ENCODE measurements around the gene GALE. TPM values are rescaled to one million over a fixed set of nuclear protein-coding genes. Genes with fewer than 3 reads are reported as not detected.
A peak's percentile ranks its signal among the peaks of the same experiment; 100 is the strongest.
"Not testable (repeated sequence)": the region's sequence is repeated elsewhere in the genome, so short reads cannot be mapped to it uniquely, and the experiment has no call there.

The GALE gene
- 17.7 TPM for polyA plus RNA-seq (2013, experiment 1 of 2)
- 20.5 TPM for polyA plus RNA-seq (2013, experiment 2 of 2)

DNA sequence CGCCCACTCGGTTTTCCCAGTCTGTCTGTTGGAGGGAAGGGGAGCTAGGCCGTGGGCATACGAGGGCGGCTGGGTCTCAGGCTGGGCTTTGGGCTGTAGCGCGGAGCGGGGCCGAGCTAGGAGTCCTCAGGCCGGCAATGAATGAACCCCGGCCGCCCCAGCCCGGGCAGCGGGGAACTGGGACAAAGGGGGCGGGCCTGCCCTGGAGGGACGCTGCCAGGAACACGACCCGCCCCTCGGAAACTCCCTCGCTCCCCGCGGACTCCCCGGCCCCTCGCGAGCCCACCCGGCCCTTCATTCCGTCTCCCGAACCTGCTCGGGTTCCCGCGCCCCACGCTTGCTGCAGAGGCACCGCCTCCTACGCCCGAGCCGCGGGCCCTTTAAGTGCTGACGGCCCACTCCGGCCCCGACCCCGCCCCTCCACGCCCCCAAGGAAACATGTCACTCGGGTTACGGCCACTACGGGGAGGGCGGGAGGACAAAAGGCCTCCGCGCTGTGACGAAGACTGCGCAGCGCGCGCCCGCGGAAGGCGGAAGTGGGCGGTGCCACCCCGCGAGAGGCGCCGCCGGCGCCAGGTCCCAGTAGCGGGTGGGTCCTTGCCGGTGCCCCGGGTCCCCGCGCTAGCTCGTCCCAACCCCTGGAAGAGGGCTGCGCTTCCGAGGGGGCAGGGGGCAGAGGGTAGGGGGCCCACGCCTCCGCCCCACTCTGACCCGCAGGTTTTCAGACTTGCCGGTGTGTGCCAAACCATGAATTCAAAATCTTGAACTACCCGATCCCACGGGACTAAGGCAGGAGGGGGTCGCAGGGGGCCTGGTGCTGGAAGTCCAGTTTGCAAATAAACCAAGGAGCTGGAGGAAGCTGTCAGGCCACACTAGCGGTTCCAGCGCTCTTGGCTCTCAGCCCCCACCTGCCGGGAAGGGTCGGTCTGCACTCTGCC lies at the start of gene GALE:
Gene GALE, minus strand, starts transcription at position 355 of the 938 bp plus-strand sequence. CDS start 1,747 bp downstream, outside the sequence.
- no peaks in the 10 kb centered on the region for H3K9me3 ChIP-seq (ENCODE audit: insufficient read depth, low read depth, low read length)
- H3K9ac ChIP-seq (ENCODE audit: low read depth, low read length) = peak within 1 kb of the TSS; percentile 84
- peaks cover 13% of the 10 kb centered on the region for H3K27me3 ChIP-seq (ENCODE audit: insufficient read depth, low read length)
- H3K4me1 ChIP-seq (ENCODE audit: insufficient read depth, low read length) = peaks cover 7% of the 10 kb centered on the region
- WGBS = under 1% methylated on average over 82 of the region's 82 CpGs
- peaks cover 30% of the 10 kb centered on the region for H3K36me3 ChIP-seq (ENCODE audit: insufficient read depth, low read length)
- H3K4me3 ChIP-seq (ENCODE audit: low read length) = peak within 1 kb of the TSS; percentile 72
- peak within 1 kb of the TSS; percentile 72 for H3K27ac ChIP-seq (ENCODE audit: low read depth, low read length)

DNA sequence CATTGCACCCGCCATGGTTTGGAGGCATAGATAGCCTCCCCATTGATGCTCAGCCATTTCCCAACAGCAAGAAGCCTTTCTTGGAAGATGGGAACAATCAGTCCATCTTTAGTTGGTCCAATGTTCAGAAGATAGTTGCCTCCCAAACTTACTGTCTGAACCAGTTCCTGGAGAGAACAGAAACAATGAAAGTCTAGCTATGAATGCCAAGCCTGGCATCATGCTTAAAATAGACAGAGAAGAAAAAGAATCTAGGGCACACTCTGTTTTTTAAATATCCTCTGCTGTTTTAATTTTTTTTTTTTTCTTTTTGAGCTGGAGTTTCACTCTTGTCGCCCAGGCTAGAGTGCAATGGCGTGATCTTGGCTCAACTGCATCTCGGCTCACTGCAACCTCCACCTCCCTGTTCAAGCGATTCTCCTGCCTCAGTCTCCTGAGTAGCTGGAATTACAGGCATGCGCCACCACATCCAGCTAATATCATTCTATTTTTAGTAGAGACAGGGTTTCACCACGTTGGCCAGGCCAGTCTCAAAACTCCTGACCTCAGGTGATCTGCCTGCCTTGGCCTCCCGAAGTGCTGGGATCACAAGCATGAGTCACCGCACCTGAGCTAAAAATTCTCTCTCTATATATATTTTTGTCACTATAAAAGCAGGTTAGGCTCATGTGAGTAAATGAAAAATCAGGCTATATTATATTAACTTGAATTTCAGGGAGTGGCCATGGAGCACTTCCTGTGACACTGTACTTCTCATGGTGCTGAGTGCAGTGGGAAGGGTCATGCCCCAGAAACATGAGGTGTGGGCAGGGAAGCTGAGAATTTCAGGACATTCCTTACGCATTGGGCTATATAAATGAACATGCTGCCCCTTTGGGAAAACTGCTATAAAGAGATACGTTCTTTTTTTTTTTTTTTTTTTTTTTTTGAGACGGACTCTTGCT lies 48.4 kb upstream of the GALE start:
- H3K27ac ChIP-seq (ENCODE audit: low read depth, low read length) = no peak overlapping the region
- H3K4me3 ChIP-seq (ENCODE audit: low read length) = no peak overlapping the region
- WGBS = 89% methylated on average over 11 of the region's 12 CpGs
- no peaks in the 10 kb centered on the region for H3K4me1 ChIP-seq (ENCODE audit: insufficient read depth, low read length)
- H3K9ac ChIP-seq (ENCODE audit: low read depth, low read length) = no peak overlapping the region
- no peaks in the 10 kb centered on the region for H3K36me3 ChIP-seq (ENCODE audit: insufficient read depth, low read length)
- 0 out of 2 replicates have a peak, but pooled peaks cover 5% of the 10 kb centered on the region for H3K9me3 ChIP-seq (ENCODE audit: insufficient read depth, low read depth, low read length)
- no peaks in the 10 kb centered on the region for H3K27me3 ChIP-seq (ENCODE audit: insufficient read depth, low read length)

DNA sequence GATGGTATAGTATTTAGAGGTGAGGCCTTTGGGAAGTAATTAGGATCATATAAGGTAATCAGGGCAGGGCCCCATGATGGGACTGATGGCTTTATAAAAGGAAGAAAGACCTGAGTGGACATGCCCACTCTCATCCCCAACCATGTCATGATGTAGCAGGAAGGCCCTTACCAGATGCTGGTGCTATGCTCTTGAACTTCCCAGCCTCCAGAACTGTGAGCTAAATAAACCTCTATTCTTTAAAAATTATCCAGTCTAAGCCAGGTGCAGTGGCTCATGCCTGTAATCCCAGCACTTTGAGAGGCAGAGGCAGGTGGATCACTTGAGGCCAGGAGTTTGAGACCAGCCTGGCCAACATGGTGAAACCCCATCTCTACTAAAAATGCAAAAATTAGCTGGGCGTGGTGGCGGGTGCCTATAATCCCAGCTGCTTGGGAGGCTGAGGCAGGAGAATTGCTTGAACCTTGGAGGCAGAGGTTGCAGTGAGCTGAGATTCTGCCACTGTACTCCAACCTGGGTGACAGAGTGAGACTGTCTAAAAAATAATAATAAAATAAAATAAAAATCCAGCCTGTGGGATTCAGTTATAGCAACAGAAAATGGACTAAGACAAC lies 47.0 kb upstream of the GALE start:
- H3K27me3 ChIP-seq (ENCODE audit: insufficient read depth, low read length); H3K4me1 ChIP-seq (ENCODE audit: insufficient read depth, low read length); H3K36me3 ChIP-seq (ENCODE audit: insufficient read depth, low read length); H3K9ac ChIP-seq (ENCODE audit: low read depth, low read length); H3K9me3 ChIP-seq (ENCODE audit: insufficient read depth, low read depth, low read length); H3K4me3 ChIP-seq (ENCODE audit: low read length); H3K27ac ChIP-seq (ENCODE audit: low read depth, low read length): not testable (repeated sequence)
- 94% methylated on average over 2 of the region's 2 CpGs for WGBS

DNA sequence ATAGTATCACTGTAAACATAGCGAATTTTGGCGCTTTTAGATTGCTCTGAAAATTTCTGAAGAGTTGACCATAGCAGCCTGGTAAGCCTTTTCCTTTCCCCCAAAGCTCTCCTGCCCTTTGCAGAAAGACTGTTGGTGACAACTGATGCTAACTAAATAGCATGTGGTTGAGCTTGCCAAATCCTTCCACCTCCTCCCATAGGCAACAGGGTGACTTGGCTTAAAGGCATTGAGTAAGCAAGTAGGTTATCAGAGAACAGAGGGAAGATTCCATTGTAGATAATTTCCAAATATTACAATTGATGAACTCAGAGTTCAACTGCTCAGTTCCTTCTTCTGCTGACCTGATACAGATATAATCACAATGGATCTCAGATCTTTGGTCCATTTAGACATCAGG lies 44.6 kb upstream of the GALE start:
- H3K27me3 ChIP-seq (ENCODE audit: insufficient read depth, low read length) = peaks cover 3% of the 10 kb centered on the region; the same call in 1 of the 2 replicates
- H3K27ac ChIP-seq (ENCODE audit: low read depth, low read length) = no peak overlapping the region
- 0 out of 2 replicates have a peak, but pooled peaks cover 4% of the 10 kb centered on the region for H3K9me3 ChIP-seq (ENCODE audit: insufficient read depth, low read depth, low read length)
- 100% methylated on average over 2 of the region's 2 CpGs for WGBS
- H3K9ac ChIP-seq (ENCODE audit: low read depth, low read length) = no peak overlapping the region
- no peak overlapping the region for H3K4me3 ChIP-seq (ENCODE audit: low read length)
- no peaks in the 10 kb centered on the region for H3K36me3 ChIP-seq (ENCODE audit: insufficient read depth, low read length)
- H3K4me1 ChIP-seq (ENCODE audit: insufficient read depth, low read length) = no peaks in the 10 kb centered on the region

DNA sequence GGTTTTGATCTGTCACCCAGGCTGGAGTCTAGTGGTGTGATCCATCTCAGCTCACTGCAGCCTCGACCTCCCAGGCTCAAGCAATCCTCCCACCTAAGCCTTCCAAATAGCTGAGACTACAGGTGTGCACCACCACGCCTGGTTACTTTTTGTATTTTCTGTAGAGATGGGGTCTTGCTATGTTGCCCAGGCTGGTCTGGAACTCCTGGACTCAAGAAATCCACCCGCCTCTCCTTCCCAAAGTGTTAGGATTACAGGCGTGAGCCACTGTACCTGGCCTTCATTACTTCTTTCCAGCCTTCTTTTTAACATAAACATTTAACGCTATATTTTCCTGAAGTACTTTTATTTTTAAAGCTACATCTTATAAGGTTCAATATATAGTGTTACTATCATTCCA lies 43.1 kb upstream of the GALE start:
- no peaks in the 10 kb centered on the region for H3K36me3 ChIP-seq (ENCODE audit: insufficient read depth, low read length)
- no peak overlapping the region for H3K4me3 ChIP-seq (ENCODE audit: low read length)
- H3K4me1 ChIP-seq (ENCODE audit: insufficient read depth, low read length) = no peaks in the 10 kb centered on the region
- 0 out of 2 replicates have a peak, but pooled peaks cover 4% of the 10 kb centered on the region for H3K9me3 ChIP-seq (ENCODE audit: insufficient read depth, low read depth, low read length)
- H3K9ac ChIP-seq (ENCODE audit: low read depth, low read length) = no peak overlapping the region
- 83% methylated on average over 5 of the region's 5 CpGs for WGBS
- H3K27me3 ChIP-seq (ENCODE audit: insufficient read depth, low read length) = peaks cover 6% of the 10 kb centered on the region; the same call in 1 of the 2 replicates
- H3K27ac ChIP-seq (ENCODE audit: low read depth, low read length) = no peak overlapping the region

DNA sequence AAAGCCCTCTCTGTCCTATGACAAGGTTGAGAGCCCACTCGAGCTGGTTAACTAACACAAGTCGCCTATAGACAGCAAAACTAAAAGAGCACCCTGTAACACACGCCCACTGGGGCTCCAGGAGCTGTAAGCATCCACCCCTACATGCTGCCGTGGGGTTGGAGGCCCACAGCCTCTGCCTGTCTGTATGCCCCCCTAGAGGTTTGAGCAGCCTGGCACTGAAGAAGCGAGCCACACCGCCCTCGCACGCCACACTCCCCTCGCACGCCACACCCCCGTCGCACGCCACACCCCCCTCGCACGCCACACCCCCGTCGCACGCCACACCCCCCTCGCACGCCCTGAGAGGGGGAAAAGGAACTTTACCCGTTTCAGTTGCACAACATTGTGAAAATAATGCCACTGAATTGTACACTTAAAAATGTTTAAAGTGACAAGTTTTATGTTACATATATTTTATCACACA lies 37.9 kb upstream of the GALE start:
- Histone ChIP-seq H3K9me3 (ENCODE audit: insufficient read depth, low read depth, low read length) (no peaks in the 10 kb centered on the region), H3K27ac (ENCODE audit: low read depth, low read length) (no peak overlapping the region), H3K27me3 (ENCODE audit: insufficient read depth, low read length) (peaks cover 25% of the 10 kb centered on the region), H3K9ac (ENCODE audit: low read depth, low read length) (no peak overlapping the region), H3K36me3 (ENCODE audit: insufficient read depth, low read length) (no peaks in the 10 kb centered on the region), H3K4me3 (ENCODE audit: low read length) (peak overlapping the region; percentile 56), H3K4me1 (ENCODE audit: insufficient read depth, low read length) (no peaks in the 10 kb centered on the region)
- WGBS = 3% methylated on average over 10 of the region's 21 CpGs

DNA sequence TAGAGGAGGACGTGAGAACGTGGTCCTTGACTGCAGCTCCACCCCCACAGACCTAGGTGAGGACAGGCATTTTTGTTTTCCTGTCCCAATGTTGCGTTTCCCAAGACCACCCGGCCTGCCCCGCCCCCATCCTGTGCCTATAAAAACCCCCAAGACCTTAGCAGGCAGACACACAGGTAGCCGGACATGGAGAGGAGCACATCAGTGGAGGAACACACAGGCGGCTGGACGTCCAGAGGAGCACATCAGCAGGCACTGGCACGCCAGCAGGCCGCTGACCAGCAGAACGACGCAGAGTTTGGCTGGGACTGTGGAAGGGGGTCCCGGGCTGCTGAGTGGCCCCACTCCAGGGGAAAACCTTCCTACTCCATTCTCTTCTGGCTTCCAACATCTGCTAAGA lies 37.4 kb upstream of the GALE start:
- Histone ChIP-seq H3K4me3 (ENCODE audit: low read length) (peak overlapping the region; percentile 56), H3K9ac (ENCODE audit: low read depth, low read length) (no peak overlapping the region)
- WGBS = 18% methylated on average over 13 of the region's 13 CpGs

DNA sequence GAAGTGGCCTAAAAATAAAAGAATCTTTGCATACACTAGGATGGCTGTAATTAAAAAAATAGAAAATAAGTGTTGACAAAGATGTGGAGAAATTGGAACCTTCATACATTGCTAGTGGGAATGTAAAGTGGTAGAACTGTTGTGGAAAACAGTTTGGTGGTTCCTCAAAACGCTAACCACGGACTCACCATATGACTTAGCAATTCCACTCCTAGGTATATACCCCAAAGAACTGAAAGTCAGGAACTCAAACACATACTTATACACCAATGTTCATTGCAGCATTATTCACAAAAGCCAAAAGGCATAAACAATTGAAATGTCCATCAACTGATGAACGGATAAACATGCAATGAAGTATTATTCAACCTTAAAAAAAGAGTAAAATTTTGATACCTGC lies 35.5 kb upstream of the GALE start:
- H3K27me3 ChIP-seq (ENCODE audit: insufficient read depth, low read length) = peaks cover 21% of the 10 kb centered on the region
- H3K4me3 ChIP-seq (ENCODE audit: low read length) = no peak overlapping the region
- H3K4me1 ChIP-seq (ENCODE audit: insufficient read depth, low read length) = no peaks in the 10 kb centered on the region
- WGBS = 88% methylated on average over 3 of the region's 3 CpGs
- no peak overlapping the region for H3K27ac ChIP-seq (ENCODE audit: low read depth, low read length)
- no peaks in the 10 kb centered on the region for H3K36me3 ChIP-seq (ENCODE audit: insufficient read depth, low read length)
- no peak overlapping the region for H3K9ac ChIP-seq (ENCODE audit: low read depth, low read length)
- H3K9me3 ChIP-seq (ENCODE audit: insufficient read depth, low read depth, low read length) = no peaks in the 10 kb centered on the region

More for the DNA sequence above, 37.4 kb upstream of the GALE start:
- Histone ChIP-seq H3K27ac (ENCODE audit: low read depth, low read length) (no peak overlapping the region), H3K36me3 (ENCODE audit: insufficient read depth, low read length) (no peaks in the 10 kb centered on the region), H3K9me3 (ENCODE audit: insufficient read depth, low read depth, low read length) (no peaks in the 10 kb centered on the region), H3K4me1 (ENCODE audit: insufficient read depth, low read length) (no peaks in the 10 kb centered on the region), H3K27me3 (ENCODE audit: insufficient read depth, low read length) (peaks cover 25% of the 10 kb centered on the region)

DNA sequence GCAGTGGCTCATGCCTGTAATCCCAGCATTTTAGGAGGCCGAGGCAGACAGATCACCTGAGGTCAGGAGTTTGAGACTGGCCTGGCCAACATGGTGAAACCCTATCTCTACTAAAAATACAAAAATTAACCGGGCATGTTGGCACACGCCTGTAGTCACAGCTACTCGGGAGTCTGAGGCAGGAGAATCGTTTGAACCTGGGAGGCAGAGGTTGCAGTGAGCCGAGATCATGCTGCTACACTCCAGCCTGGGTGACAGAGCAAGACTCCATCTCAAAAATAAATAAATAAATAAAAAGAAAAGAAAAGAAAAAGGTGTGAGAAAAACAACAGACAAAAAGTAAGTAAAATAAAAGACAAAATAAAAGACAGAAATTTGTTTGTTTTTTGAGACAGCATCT lies 33.6 kb upstream of the GALE start:
- H3K27ac ChIP-seq (ENCODE audit: low read depth, low read length); H3K4me1 ChIP-seq (ENCODE audit: insufficient read depth, low read length); H3K36me3 ChIP-seq (ENCODE audit: insufficient read depth, low read length); H3K9ac ChIP-seq (ENCODE audit: low read depth, low read length); H3K4me3 ChIP-seq (ENCODE audit: low read length); H3K9me3 ChIP-seq (ENCODE audit: insufficient read depth, low read depth, low read length): not testable (repeated sequence)
- H3K27me3 ChIP-seq (ENCODE audit: insufficient read depth, low read length) = peaks cover 21% of the 10 kb centered on the region
- WGBS = 91% methylated on average over 6 of the region's 6 CpGs

DNA sequence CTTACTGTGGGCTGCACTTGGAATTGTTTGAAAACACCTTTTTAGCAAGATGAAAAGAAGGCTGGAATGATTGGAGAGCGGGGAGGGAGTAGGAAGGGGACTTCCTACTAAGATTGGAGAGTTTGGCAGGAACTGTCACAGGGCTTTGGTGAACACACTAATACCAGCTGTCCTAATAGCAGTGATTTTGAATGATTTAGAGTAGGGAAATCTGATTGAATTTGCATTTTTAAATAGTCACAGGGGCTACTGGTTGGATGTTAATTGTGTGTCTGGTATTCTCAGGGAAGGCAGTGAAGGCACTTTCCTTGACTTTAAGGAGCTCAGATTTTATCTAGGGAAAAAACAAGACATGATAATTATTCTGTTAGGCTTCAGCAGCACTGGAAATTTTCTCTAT lies 27.2 kb upstream of the GALE start:
- WGBS = 88% methylated on average over 1 of the region's 1 CpG
- Histone ChIP-seq H3K4me3 (ENCODE audit: low read length) (no peak overlapping the region), H3K4me1 (ENCODE audit: insufficient read depth, low read length) (no peaks in the 10 kb centered on the region), H3K27ac (ENCODE audit: low read depth, low read length) (no peak overlapping the region), H3K9ac (ENCODE audit: low read depth, low read length) (no peak overlapping the region), H3K9me3 (ENCODE audit: insufficient read depth, low read depth, low read length) (no peaks in the 10 kb centered on the region), H3K36me3 (ENCODE audit: insufficient read depth, low read length) (no peaks in the 10 kb centered on the region), H3K27me3 (ENCODE audit: insufficient read depth, low read length) (no peaks in the 10 kb centered on the region)

Measured in HUES64 (cell line).